ENCODE data around the gene LRIT3.

- TF ChIP-seq CTCF (conservative IDR thresholded peaks at IDR 0.05) (no peak), EZH2 (IDR thresholded peaks at IDR 0.05; ENCODE audit: low read depth) (no peak)
These were observed 27.2 kb downstream of the LRIT3 start for GRCh38 chr4:109875106-109875505.

All from PC-9 (cell line).